Effector memory CD4-positive, alpha-beta T cell (primary cell): ENCODE measurements around the gene AFG3L2.
A peak's percentile ranks its signal among the peaks of the same experiment; 100 is the strongest.
"Not testable (repeated sequence)": the region's sequence is repeated elsewhere in the genome, so short reads cannot be mapped to it uniquely, and the experiment has no call there.

Experiments used
- DNase-seq, 3 donors: peaks; one replicate each; pipeline ENCODE4 v3.0.0-alpha.2; 2020
- H3K27ac ChIP-seq: 2 replicates; pipeline ENCODE4 v1.7.0; 2013; ENCODE audit warnings: mild to moderate bottlenecking, low read length, moderate library complexity; ENCODE audit not compliant: insufficient read depth, poor library complexity, severe bottlenecking
- H3K27me3 ChIP-seq: replicated peaks from 2 replicates; pipeline ENCODE4 v1.7.0; 2013; ENCODE audit warnings: mild to moderate bottlenecking, low read length; ENCODE audit not compliant: insufficient read depth, control insufficient read depth, poor library complexity, severe bottlenecking
- H3K36me3 ChIP-seq: 2 replicates; pipeline ENCODE4 v1.7.0; 2013; ENCODE audit warnings: mild to moderate bottlenecking, low read length, moderate library complexity; ENCODE audit not compliant: control insufficient read depth, insufficient read depth
- H3K4me1 ChIP-seq: 2 replicates; pipeline ENCODE4 v1.7.0; 2013; ENCODE audit warnings: low read length, mild to moderate bottlenecking; ENCODE audit not compliant: control insufficient read depth, insufficient read depth, poor library complexity, severe bottlenecking
- H3K4me3 ChIP-seq: 2 replicates; pipeline ENCODE4 v1.7.0; 2013; ENCODE audit warnings: low read length, low read depth, mild to moderate bottlenecking; ENCODE audit not compliant: insufficient read depth, poor library complexity, severe bottlenecking
- H3K9me3 ChIP-seq: 2 replicates; pipeline ENCODE4 v1.7.0; 2013; ENCODE audit warnings: mild to moderate bottlenecking, low read length, moderate library complexity; ENCODE audit not compliant: control insufficient read depth

The AFG3L2 gene

DNA sequence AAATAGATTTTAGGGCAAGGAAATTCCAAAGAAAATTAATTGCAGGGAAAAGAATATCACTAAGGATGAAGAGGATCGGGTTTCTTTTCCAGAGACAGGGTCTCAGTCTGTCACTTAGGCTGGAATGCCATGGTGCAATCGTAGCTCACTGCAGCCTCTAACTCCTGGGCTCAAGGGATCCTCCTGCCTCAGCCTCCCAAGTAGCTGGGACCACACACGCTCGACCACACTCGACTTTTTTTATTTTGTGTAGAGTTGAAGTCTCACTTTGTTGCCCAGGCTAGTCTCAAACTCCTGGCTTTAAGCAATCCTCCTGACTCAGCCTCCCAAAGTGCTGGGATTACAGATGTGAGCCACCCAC is 1.2 kb upstream of the AFG3L2 start:
- not testable (repeated sequence) for H3K27ac ChIP-seq, H3K9me3 ChIP-seq, H3K4me3 ChIP-seq, DNase-seq, H3K36me3 ChIP-seq, H3K27me3 ChIP-seq
- peaks cover 21% of the 10 kb centered on the region for H3K4me1 ChIP-seq

DNA sequence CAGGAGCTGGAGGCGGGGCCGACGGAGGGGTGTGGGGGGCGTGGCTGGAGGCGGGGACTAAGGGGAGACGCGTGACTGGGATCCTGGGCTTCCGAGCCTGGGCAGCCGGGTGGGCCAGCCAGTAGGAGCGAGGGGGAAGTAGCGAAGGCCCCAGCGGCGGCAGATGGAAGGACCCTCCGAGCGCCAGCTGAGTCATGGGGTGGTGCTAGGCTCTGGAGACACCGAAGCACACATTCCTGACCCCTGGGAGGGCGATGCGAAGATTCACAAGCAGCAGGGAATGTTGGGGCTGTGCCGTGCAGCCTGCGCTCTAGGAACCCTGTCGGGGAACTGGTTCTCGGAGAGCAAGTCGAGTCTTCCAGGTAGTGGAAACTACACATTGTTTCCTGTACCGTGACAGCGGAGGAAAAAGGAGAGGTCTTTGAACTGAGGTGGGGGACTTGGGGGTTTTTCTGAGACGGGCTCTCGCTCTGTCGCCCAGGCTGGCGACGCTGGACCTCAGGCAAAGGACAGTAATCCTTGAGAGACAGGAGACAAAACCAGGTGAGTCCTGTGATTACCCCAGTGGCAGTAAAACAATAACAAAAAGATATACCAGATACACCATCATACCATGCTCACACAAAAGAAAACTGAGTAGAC is 650 bp upstream of the AFG3L2 start:
- H3K4me3 ChIP-seq, result peak overlapping the region; percentile 50
- H3K4me1 ChIP-seq, result peaks cover 21% of the 10 kb centered on the region
- no peaks in the 10 kb centered on the region for H3K36me3 ChIP-seq
- H3K27me3 ChIP-seq, result no peaks in the 10 kb centered on the region
- DNase-seq, result no peak
- peak overlapping the region; percentile 42 for H3K27ac ChIP-seq
- H3K9me3 ChIP-seq, result no peaks in the 10 kb centered on the region

DNA sequence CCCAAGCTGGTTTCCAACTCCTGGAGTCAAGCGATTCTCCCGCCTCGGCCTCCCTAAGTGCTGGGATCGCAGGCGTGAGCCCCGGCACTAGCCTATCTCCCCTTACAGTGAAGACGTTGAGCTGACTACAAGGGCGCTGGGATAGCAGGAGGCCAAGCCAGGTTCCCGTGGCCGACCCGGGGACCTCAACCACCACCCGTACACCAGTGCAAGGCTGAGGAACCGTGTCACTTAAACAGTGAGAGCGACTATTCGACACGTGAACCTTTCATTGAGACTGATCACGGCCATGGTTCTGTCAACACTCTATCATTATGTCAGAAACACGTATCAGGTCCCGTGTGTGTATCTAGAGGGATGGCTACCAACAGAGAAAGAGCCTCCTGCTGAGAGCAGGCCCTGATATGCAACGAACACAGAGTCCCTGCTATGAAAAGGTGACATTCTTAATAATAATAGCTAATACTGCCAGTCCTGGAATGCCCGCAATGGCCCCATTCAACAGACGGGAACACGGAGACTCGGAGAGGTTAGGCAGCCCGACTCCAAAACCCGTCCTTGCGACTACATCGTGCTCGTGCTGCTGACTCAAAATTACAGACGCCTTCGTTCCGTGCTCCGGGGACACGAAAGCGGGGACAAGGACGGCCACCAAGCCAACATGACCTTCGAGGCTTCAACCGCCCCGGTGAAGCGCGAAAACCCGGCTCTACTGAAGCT is 833 bp downstream of the AFG3L2 start:
- Histone ChIP-seq H3K9me3 (no peaks in the 10 kb centered on the region), H3K4me3 (peak overlapping the region; percentile 76), H3K27me3 (no peaks in the 10 kb centered on the region), H3K36me3 (no peaks in the 10 kb centered on the region), H3K27ac (peak overlapping the region; percentile 93), H3K4me1 (peaks cover 21% of the 10 kb centered on the region)
- no peak for DNase-seq

DNA sequence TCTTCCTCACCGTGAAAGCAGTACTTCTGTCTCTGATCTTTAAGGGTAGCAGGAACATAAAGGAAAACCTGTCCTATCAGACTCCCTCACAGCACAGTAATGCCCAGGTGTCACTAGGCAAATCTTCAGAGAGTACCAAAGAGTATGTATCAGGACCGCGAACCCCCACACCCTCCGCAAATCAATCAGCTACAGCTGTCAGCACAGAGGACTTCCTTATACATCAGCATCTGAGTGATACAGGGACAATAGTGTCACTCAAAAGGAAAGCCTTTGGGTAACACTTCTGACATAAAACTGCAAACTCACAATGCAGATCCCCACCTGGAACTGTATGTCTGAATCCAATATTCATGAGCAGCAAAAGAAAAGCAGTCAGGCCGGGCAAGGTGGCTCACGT is 2.6 kb downstream of the AFG3L2 start:
- H3K4me1 ChIP-seq, result peaks cover 21% of the 10 kb centered on the region
- no peaks in the 10 kb centered on the region for H3K36me3 ChIP-seq
- H3K27ac ChIP-seq, result no peak overlapping the region
- no peak overlapping the region for H3K4me3 ChIP-seq
- no peaks in the 10 kb centered on the region for H3K9me3 ChIP-seq
- no peaks in the 10 kb centered on the region for H3K27me3 ChIP-seq
- DNase-seq, result no peak

DNA sequence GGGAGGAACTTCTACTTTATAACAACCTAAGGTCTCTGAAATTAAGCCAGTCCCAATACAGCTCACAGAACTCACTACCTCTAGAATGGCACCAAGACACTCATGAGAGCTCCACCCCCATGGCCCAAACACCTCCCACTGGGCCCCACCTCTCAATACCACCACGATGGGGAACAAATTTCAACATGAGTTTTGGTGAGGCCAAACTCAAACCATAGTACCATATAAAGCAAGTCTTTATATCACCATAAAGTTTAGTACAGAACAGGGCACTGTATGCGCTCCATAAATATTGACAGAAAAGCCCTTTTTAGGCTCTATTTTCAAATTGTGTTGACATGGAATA is 3.3 kb downstream of the AFG3L2 start:
- H3K27me3 ChIP-seq, result no peaks in the 10 kb centered on the region
- H3K36me3 ChIP-seq, result peaks cover 6% of the 10 kb centered on the region
- peaks cover 21% of the 10 kb centered on the region for H3K4me1 ChIP-seq
- H3K4me3 ChIP-seq, result no peak overlapping the region
- no peaks in the 10 kb centered on the region for H3K9me3 ChIP-seq
- no peak for DNase-seq
- no peak overlapping the region for H3K27ac ChIP-seq

DNA sequence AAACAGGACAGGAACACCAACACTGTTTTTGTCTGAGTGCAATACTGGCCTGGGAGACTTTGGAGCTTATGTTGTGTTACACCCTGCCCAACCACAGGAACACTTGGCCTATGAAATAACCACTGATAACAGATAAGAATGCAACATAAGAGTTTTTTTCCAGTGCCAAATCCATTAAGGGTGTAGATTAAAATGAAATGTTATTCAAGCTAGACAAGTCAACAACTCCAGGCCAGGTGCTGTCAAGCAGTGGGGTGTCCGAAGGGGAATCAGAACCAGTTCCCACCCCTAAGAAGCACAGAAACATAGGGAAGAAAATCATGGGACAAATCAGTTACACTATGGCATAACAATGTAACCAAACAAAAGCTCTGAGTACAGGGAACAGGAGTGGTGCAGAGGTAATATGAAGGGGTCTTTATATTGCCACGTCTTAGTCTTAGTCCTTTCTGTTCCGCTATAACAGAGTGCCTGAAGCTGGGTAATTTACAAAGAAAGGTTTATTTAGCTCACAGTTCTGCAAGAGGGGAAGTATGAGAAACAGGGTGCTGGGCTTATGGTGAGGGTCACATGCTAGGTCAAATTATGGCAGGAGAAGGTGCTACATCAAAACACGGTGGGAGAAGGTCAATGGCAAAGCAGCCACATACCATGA is 3.8 kb downstream of the AFG3L2 start:
- peaks cover 21% of the 10 kb centered on the region for H3K4me1 ChIP-seq

DNA sequence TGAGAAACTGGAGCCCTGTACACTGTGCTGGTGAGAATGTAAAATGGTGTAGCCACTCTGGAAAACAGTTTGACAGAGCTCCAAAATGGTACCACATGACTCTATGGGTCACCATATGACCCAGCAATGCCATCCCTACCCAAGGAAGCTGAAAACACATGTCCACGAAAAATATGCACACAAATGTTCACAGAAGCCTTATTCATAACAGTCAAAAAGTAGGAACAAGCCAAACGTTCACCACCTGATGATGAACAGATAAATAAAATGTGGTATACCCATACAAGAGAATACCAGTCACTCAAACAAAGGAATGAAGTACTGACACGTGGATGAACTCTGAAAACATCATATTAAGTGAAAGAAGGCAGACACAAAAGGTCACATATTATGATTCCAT is 4.6 kb downstream of the AFG3L2 start:
- no peak overlapping the region for H3K27ac ChIP-seq
- no peak for DNase-seq
- H3K4me3 ChIP-seq, result no peak overlapping the region
- no peaks in the 10 kb centered on the region for H3K27me3 ChIP-seq
- H3K4me1 ChIP-seq, result peaks cover 15% of the 10 kb centered on the region
- peaks cover 8% of the 10 kb centered on the region for H3K36me3 ChIP-seq
- H3K9me3 ChIP-seq, result no peaks in the 10 kb centered on the region

More for the DNA sequence above, 3.8 kb downstream of the AFG3L2 start:
- Histone ChIP-seq H3K9me3 (no peaks in the 10 kb centered on the region), H3K27ac (no peak overlapping the region), H3K36me3 (peaks cover 8% of the 10 kb centered on the region), H3K27me3 (no peaks in the 10 kb centered on the region), H3K4me3 (no peak overlapping the region)
- no peak for DNase-seq

DNA sequence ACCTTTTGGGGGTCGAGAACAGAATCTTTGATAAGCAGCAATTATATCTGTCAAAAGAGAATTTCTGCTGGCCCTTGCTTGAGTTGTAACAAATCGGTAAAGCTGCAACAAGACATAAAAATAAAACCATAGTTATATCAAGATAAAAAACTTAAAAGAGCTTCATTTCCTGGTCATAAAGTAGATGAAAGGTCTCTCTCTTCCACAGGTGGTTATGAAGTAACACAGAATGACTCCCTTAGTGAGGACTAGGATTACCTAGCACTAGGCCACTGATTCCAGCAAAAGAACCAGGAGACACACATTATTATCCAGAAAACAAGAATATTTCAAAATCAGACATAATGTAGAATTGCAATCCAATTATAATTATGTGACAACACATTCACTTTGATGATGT is 5.4 kb downstream of the AFG3L2 start:
- H3K36me3 ChIP-seq, result peaks cover 10% of the 10 kb centered on the region
- H3K4me1 ChIP-seq, result peaks cover 13% of the 10 kb centered on the region
- no peak overlapping the region for H3K4me3 ChIP-seq
- no peaks in the 10 kb centered on the region for H3K9me3 ChIP-seq
- H3K27ac ChIP-seq, result no peak overlapping the region
- DNase-seq, result no peak
- H3K27me3 ChIP-seq, result no peaks in the 10 kb centered on the region

DNA sequence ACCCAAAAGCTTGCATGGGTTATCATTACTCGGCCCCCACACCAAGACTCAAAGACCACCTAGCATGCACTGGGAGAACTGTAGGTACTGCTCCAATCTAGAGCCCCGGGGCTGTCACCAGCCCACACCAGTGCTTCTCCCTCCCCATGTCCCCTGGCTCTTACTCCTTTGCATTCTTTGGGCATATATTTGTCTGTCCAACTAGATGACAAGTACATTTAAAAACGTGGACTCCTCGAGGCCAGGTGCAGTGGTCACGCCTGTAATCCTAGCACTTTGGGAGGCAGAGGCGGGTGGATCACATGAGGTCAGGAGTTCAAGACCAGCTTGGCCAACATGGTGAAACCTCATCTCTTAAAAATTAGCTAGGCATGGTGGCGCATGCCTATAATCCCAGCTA is 7.8 kb downstream of the AFG3L2 start:
- DNase-seq, result no peak
- no peaks in the 10 kb centered on the region for H3K4me1 ChIP-seq

DNA sequence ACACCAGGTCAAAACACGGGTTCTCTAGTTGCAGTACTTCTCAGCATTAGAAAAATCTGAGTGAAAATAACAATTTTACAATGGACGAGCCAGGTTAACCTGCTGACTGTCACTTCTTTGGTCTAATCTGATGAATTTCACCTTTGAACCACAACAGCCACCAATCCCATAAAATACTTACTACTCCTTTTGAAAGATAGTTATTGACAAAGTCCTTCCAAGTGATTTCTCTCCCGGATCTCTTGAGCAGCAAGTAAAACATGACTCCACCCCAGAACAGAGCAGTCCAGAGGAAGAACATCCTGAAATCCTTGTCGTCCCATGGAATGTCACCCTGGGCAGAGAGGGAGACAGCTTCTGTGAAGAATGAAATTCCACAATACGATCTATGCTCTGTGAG is 10.2 kb downstream of the AFG3L2 start:
- DNase-seq, result no peak
- Histone ChIP-seq H3K4me3 (no peak overlapping the region), H3K36me3 (peaks cover 36% of the 10 kb centered on the region), H3K4me1 (no peaks in the 10 kb centered on the region), H3K27ac (no peak overlapping the region), H3K27me3 (no peaks in the 10 kb centered on the region), H3K9me3 (no peaks in the 10 kb centered on the region)

More for the DNA sequence above, 7.8 kb downstream of the AFG3L2 start:
- Histone ChIP-seq H3K9me3 (no peaks in the 10 kb centered on the region), H3K27me3 (no peaks in the 10 kb centered on the region), H3K36me3 (peaks cover 17% of the 10 kb centered on the region), H3K27ac (no peak overlapping the region), H3K4me3 (no peak overlapping the region)
